H1 (cell line): ENCODE data around the gene RSKR. TPM values are rescaled to one million over a fixed set of nuclear protein-coding genes. Genes with fewer than 3 reads are reported as not detected.
A peak's percentile ranks its signal among the peaks of the same experiment; 100 is the strongest.

Source experiments
- CTCF ChIA-PET: fragments of 300-600 bp; sonication (Branson Sonifier 250); formaldehyde crosslinking; loops from one replicate; lab custom pipeline; 2021; ENCODE audit not compliant: partially characterized antibody; lab: Charles Lee
- POLR2A ChIA-PET: fragments of 300-600 bp; sonication (Branson Sonifier 250); formaldehyde crosslinking; loops from one replicate; lab custom pipeline; 2021; ENCODE audit warnings: inconsistent platforms; ENCODE audit not compliant: partially characterized antibody; lab: Charles Lee
- DNase-seq, 2 experiments: peaks; one replicate each; pipeline versions ENCODE4 v3.0.0 to v3.0.0-alpha.2; 2010 to 2022; ENCODE audit warnings: low spot score in 2 of 2, low read depth in 1 of 2, mixed read lengths in 1 of 2
- FAIRE-seq: peaks from 2 replicates; lab custom pipeline; 2011; peaks lifted over from hg19 to GRCh38; lab: Jason Lieb, UNC
- H2AFZ ChIP-seq: 2 replicates; pipeline ENCODE4 v1.8.1; 2012; ENCODE audit warnings: low read length, inconsistent platforms
- H2AK5ac ChIP-seq: 2 replicates; pipeline ENCODE4 v1.6.1; 2013; ENCODE audit warnings: low read depth, low read length
- H2BK120ac ChIP-seq: replicated peaks from 2 replicates; pipeline ENCODE3; 2013; ENCODE audit warnings: low read depth, low read length, inconsistent platforms
- H2BK12ac ChIP-seq: 2 replicates; pipeline ENCODE4 v1.6.1; 2013; ENCODE audit warnings: low read depth, low read length
- H2BK15ac ChIP-seq: 2 replicates; pipeline ENCODE4 v1.6.1; 2013; ENCODE audit warnings: low read length
- H2BK20ac ChIP-seq: 2 replicates; pipeline ENCODE4 v1.6.1; 2013; ENCODE audit warnings: low read length
- H2BK5ac ChIP-seq: 2 replicates; pipeline ENCODE4 v1.6.1; 2013; ENCODE audit warnings: low read depth, low read length
- H3K14ac ChIP-seq: 2 replicates; pipeline ENCODE4 v1.6.1; 2013; ENCODE audit warnings: inconsistent platforms; ENCODE audit not compliant: insufficient read length
- H3K18ac ChIP-seq: 2 replicates; pipeline ENCODE4 v1.6.1; 2013; ENCODE audit warnings: low read length; ENCODE audit errors: extremely low read depth
- H3K23ac ChIP-seq: 2 replicates; pipeline ENCODE4 v1.6.1; 2013; ENCODE audit warnings: inconsistent platforms; ENCODE audit not compliant: insufficient read length
- H3K23me2 ChIP-seq: 2 replicates; pipeline ENCODE4 v1.6.1; 2013; ENCODE audit warnings: low read depth, low read length
- H3K27ac ChIP-seq: 2 replicates; pipeline ENCODE4 v1.6.1; 2011; ENCODE audit warnings: low read depth, low read length, inconsistent platforms
- H3K27me3 ChIP-seq, 4 experiments: replicated peaks in 1 of 4; 1 replicate in 1 of 4; 2 replicates in 3 of 4; pipeline versions ENCODE4 v1.6.1 to v1.8.1; 2011 to 2013; ENCODE audit warnings: low read length in 3 of 4, mild to moderate bottlenecking in 3 of 4, inconsistent platforms in 2 of 4, mixed read lengths in 2 of 4, moderate library complexity in 1 of 4; ENCODE audit not compliant: control insufficient read depth in 3 of 4, insufficient read depth in 3 of 4; ENCODE audit errors: extremely low read depth in 1 of 4
- H3K36me3 ChIP-seq, 4 experiments: 2 replicates each; pipeline versions ENCODE4 v1.6.1 to v1.8.1; 2011 to 2013; ENCODE audit warnings: mild to moderate bottlenecking in 4 of 4, low read length in 3 of 4, moderate library complexity in 2 of 4, control low read depth in 1 of 4, inconsistent platforms in 1 of 4; ENCODE audit not compliant: insufficient read depth in 4 of 4, control insufficient read depth in 2 of 4
- H3K4ac ChIP-seq: replicated peaks from 2 replicates; pipeline ENCODE3; 2013; ENCODE audit warnings: low read length, low read depth, mixed read lengths, inconsistent platforms; ENCODE audit not compliant: insufficient read length
- H3K4me1 ChIP-seq, 4 experiments: replicated peaks in 1 of 4; 1 replicate in 1 of 4; 2 replicates in 3 of 4; pipeline versions ENCODE4 v1.6.1 to v1.8.1; 2011 to 2013; ENCODE audit warnings: low read length in 3 of 4, inconsistent platforms in 2 of 4, mixed read lengths in 1 of 4; ENCODE audit not compliant: insufficient read depth in 4 of 4, control insufficient read depth in 3 of 4
- H3K4me2 ChIP-seq, 2 experiments: 2 replicates each; pipeline versions ENCODE4 v1.6.1 to v1.8.1; 2011 to 2013; ENCODE audit warnings: low read depth in 2 of 2, low read length in 2 of 2, control low read depth in 1 of 2, inconsistent platforms in 1 of 2, mild to moderate bottlenecking in 1 of 2; ENCODE audit not compliant: insufficient read depth in 1 of 2
- H3K4me3 ChIP-seq, 4 experiments: fragments of 200-600, 300-600 bp in 1 of 4; sonication (generic), shearing (Covaris generic), sonication (Bioruptor Twin) in 1 of 4; 2 replicates each; pipeline versions ENCODE4 v1.5.1 to v1.8.1; 2011 to 2016; ENCODE audit warnings: low read length in 4 of 4, low read depth in 3 of 4, control low read depth in 2 of 4, inconsistent platforms in 2 of 4, mild to moderate bottlenecking in 2 of 4, mixed read lengths in 1 of 4, moderate library complexity in 1 of 4; ENCODE audit not compliant: insufficient read depth in 2 of 4; ENCODE audit errors: extremely low read depth in 1 of 4
- H3K56ac ChIP-seq: replicated peaks from 2 replicates; pipeline ENCODE3; 2013; ENCODE audit warnings: low read depth, mild to moderate bottlenecking, mixed read lengths, low read length, inconsistent platforms; ENCODE audit not compliant: insufficient read length
- H3K79me1 ChIP-seq: 2 replicates; pipeline ENCODE4 v1.6.1; 2013; ENCODE audit warnings: low read depth, low read length, control low read depth
- H3K79me2 ChIP-seq, 2 experiments: 2 replicates each; pipeline versions ENCODE4 v1.6.1 to v1.8.1; 2012 to 2013; ENCODE audit warnings: low read length in 2 of 2, mild to moderate bottlenecking in 2 of 2, inconsistent platforms in 1 of 2; ENCODE audit not compliant: insufficient read depth in 2 of 2, control insufficient read depth in 1 of 2
- H3K9ac ChIP-seq, 4 experiments: replicated peaks in 1 of 4; 1 replicate in 1 of 4; 2 replicates in 3 of 4; pipeline versions ENCODE4 v1.6.1 to v1.8.1; 2011 to 2013; ENCODE audit warnings: low read depth in 3 of 4, low read length in 3 of 4, control low read depth in 2 of 4, mild to moderate bottlenecking in 2 of 4, moderate library complexity in 2 of 4, inconsistent platforms in 1 of 4; ENCODE audit errors: extremely low read depth in 1 of 4
- H3K9me3 ChIP-seq, 2 experiments: 2 replicates each; pipeline versions ENCODE4 v1.6.1 to v1.8.1; 2012 to 2013; ENCODE audit warnings: mild to moderate bottlenecking in 2 of 2, moderate library complexity in 2 of 2, control low read depth in 1 of 2, inconsistent platforms in 1 of 2, low read depth in 1 of 2, low read length in 1 of 2, mixed read lengths in 1 of 2; ENCODE audit not compliant: insufficient read depth in 2 of 2
- H4K20me1 ChIP-seq, 2 experiments: replicated peaks in 1 of 2; 2 replicates each; pipeline versions ENCODE3 to v1.8.1; 2011 to 2013; ENCODE audit warnings: inconsistent platforms in 2 of 2, low read length in 2 of 2, mild to moderate bottlenecking in 1 of 2; ENCODE audit not compliant: insufficient read depth in 2 of 2, control insufficient read depth in 1 of 2
- H4K5ac ChIP-seq: 2 replicates; pipeline ENCODE4 v1.6.1; 2013; ENCODE audit warnings: low read length, low read depth, mixed read lengths, inconsistent platforms; ENCODE audit not compliant: insufficient read length
- H4K8ac ChIP-seq: 2 replicates; pipeline ENCODE4 v1.8.0; 2013; ENCODE audit warnings: mild to moderate bottlenecking, moderate library complexity, low read length, inconsistent platforms; ENCODE audit not compliant: insufficient read depth; ENCODE audit errors: extremely low read depth
- H4K91ac ChIP-seq: replicated peaks from 2 replicates; pipeline ENCODE3; 2013; ENCODE audit warnings: low read length, mixed read lengths, inconsistent platforms; ENCODE audit not compliant: insufficient read length
- CBX5 ChIP-seq: fragments of 300-800, 300-1000 bp; sonication (generic); IDR thresholded peaks from 2 replicates; pipeline ENCODE4 v1.7.1; 2016; ENCODE audit warnings: antibody characterized with exemption, low read length, low read depth
- JUND ChIP-seq: IDR thresholded peaks from 2 replicates; pipeline ENCODE4 v1.6.1; 2011; ENCODE audit warnings: mild to moderate bottlenecking, improper control_type of control experiment, low read length
- KDM1A ChIP-seq: fragments of 200-600, 300-600 bp; sonication (generic); IDR thresholded peaks from 2 replicates; pipeline ENCODE4 v1.7.1; 2016; ENCODE audit warnings: mild to moderate bottlenecking, low read length, borderline replicate concordance
- MAFK ChIP-seq: IDR thresholded peaks from 2 replicates; pipeline ENCODE4 v1.6.1; 2012; ENCODE audit warnings: low read depth, mild to moderate bottlenecking, improper control_type of control experiment, low read length
- SAP30 ChIP-seq: fragments of 300-600 bp; sonication (generic); IDR thresholded peaks from 2 replicates; pipeline ENCODE4 v1.7.1; 2012; ENCODE audit warnings: low read length, moderate library complexity, mild to moderate bottlenecking, inconsistent platforms; ENCODE audit not compliant: insufficient read depth, insufficient replicate concordance
- SIN3A ChIP-seq, 2 experiments: IDR thresholded peaks in 1 of 2; conservative IDR thresholded peaks in 1 of 2; 2 replicates each; pipeline ENCODE4 v1.6.1; 2011 to 2012; ENCODE audit warnings: low read length in 2 of 2, improper control_type of control experiment in 1 of 2, low read depth in 1 of 2, mild to moderate bottlenecking in 1 of 2
- WGBS, 2 experiments: shearing (Covaris generic) in 1 of 2; methylation state at CpG; one replicate each; pipeline versions ENCODE4 v1.1.6 to v1.1.7; 2013 to 2015; ENCODE audit warnings: low lambda C conversion rate in 2 of 2, mixed read lengths in 2 of 2, inconsistent platforms in 1 of 2, low coverage in 1 of 2, missing lambda C conversion rate in 1 of 2; ENCODE audit not compliant: insufficient replicate concordance in 2 of 2, insufficient coverage in 1 of 2, insufficient read length in 1 of 2; ENCODE audit errors: extremely low coverage in 1 of 2, missing lambda C conversion rate in 1 of 2; 5-methylcytosine and 5-hydroxymethylcytosine counted together
- polyA plus RNA-seq, 7 experiments: library from polyadenylated mRNA; depleted of rRNA in 3 of 7; stranded (reverse) in 5 of 7; unstranded in 2 of 7; fragments of >200 nt in 5 of 7; fragments of 200-250 nt in 2 of 7; gene quantifications; 1 replicate in 5 of 7; 2 replicates in 1 of 7; 4 replicates in 1 of 7; pipeline versions ENCODE4 v1.2.1 to v1.2.3, GENCODE V29; 2011 to 2013; ENCODE audit warnings: missing spikeins in 2 of 7, mixed read lengths in 2 of 7
- total RNA-seq: library from RNA; stranded (reverse); fragmentation: NEBNext Ultra II Directional; extraction: Animal tissue kit (Norgen Biotek cat#: 25700); gene quantifications from 2 replicates; pipeline ENCODE4 v1.2.1, GENCODE V29; 2021
- TF ChIP-seq, protein P1 (sequence below): IDR thresholded peaks from 2 replicates; pipeline ENCODE4 v1.6.1; 2011; ENCODE audit warnings: low read depth, mild to moderate bottlenecking, low read length; ENCODE audit not compliant: insufficient read depth

The RSKR gene
- total and polyA plus RNA-seq, 2 of the 8 experiments (the other 6 are each of a cell fraction or from before 2014, with no cell fraction given), result 24.1 to 28.5 TPM

DNA sequence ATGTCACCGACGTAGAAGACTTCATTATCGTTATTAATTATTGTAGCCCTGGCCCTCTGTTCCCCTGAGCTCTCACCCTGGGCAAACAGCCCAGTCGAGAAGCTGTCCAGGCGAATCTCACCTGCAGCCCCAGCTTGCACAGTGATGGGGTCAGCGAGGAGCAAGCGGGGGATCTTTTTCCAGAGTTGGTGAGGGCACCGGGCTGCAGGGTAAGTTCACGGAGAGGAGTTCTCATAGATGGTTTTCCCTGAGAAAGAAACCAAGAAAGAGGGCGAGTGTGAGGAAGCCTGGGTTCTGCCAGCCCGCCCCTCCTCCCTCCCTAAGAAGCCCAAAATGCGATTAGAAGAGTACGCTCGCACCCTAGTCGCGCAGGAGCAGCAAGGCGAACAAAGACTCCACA is 15.6 kb downstream of the RSKR start:
- Histone ChIP-seq H3K79me2 (peaks cover 0 to 16% of the 10 kb centered on the region in 2 experiments; a peak in 2 of 4 replicates), H2AFZ (0 out of 2 replicates have a peak overlapping the region, but pooled peaks have one; percentile 52), H2BK15ac (no peak overlapping the region), H3K27ac (peak overlapping the region; percentile 93), H4K8ac (peak overlapping the region; percentile 94; the same call in 1 of the 2 replicates), H3K4me2 (peak overlapping the region; percentile 86 to 96), H4K91ac (peak overlapping the region; percentile 89), H3K23me2 (peaks cover 9% of the 10 kb centered on the region; the same call in 1 of the 2 replicates), H3K56ac (peak overlapping the region; percentile 91), H3K18ac (peak overlapping the region; percentile 65; the same call in 1 of the 2 replicates), H3K9me3 (no peaks in the 10 kb centered on the region), H3K9ac (peak overlapping the region; percentile 70 to 94 (median 88)), H3K4ac (peak overlapping the region; percentile 81), H3K23ac (no peak overlapping the region), H4K5ac (peak overlapping the region; percentile 55), H2AK5ac (no peak overlapping the region), H3K79me1 (no peaks in the 10 kb centered on the region; the same call in 1 of the 2 replicates), H3K36me3 (peaks cover under 1 to 7% (median 4%) of the 10 kb centered on the region in 4 experiments; a peak in 4 of 8 replicates), H3K4me3 (peak overlapping the region; percentile 78 to 93 (median 92)), H3K14ac (no peak overlapping the region), H4K20me1 (no peaks in the 10 kb centered on the region), H2BK120ac (no peak overlapping the region), H2BK12ac (no peak overlapping the region), H3K27me3 (no peaks in the 10 kb centered on the region; a peak in 1 of 7 replicates), H3K4me1 (peaks cover 0 to 4% (median 0%) of the 10 kb centered on the region in 4 experiments; a peak in 2 of 7 replicates), H2BK20ac (no peak overlapping the region), H2BK5ac (peak overlapping the region; percentile 76; the same call in 1 of the 2 replicates)
- DNase-seq (no peak), FAIRE-seq (no peak)
- ChIA-PET CTCF (interaction anchor here (1.2 to 5.6 kb wide), 5 partner anchors 15 to 46 kb away, joined by 4 to 45 read pairs (median 5); partner anchors contain the start of genes ALDOC, BLTP2 and RSKR), POLR2A (interaction anchor here (0.7 to 7.5 kb wide), 19 partner anchors 7 to 146 kb away, joined by 3 to 83 read pairs (median 5); partner anchors contain the start of genes ALDOC, PIGS, PROCA1 and RPL23A)
- 10% methylated on average over 16 of the region's 17 CpGs; no CpG with 5 or more reads in 1 of the 2 experiments for WGBS, 2 experiments
- TF ChIP-seq, protein P1, sequence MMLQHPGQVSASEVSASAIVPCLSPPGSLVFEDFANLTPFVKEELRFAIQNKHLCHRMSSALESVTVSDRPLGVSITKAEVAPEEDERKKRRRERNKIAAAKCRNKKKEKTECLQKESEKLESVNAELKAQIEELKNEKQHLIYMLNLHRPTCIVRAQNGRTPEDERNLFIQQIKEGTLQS, result no peak
- no peak for TF ChIP-seq SAP30
- no peak for TF ChIP-seq CBX5
- TF ChIP-seq JUND, result no peak
- TF ChIP-seq MAFK, result no peak
- no peak for TF ChIP-seq KDM1A
- 0 out of 4 replicates have a peak, but pooled peaks of 1 of the 2 experiments have one; percentile 20 for TF ChIP-seq SIN3A (conservative IDR thresholded peaks at IDR 0.05 in 1 of 2, IDR thresholded peaks at IDR 0.05 in 1 of 2; ENCODE audit: low read depth in 1 of 2, low read length in 2 of 2)
